Breast epithelium (tissue), 4 donors: Measurements from ENCODE around the gene KDM4B. TPM values are rescaled to one million over a fixed set of nuclear protein-coding genes. Genes with fewer than 3 reads are reported as not detected.

ENCODE experiments used
- DNase-seq, 2 donors: peaks; one replicate each; pipeline ENCODE4 v3.0.0-alpha.2; 2019; ENCODE audit warnings: low spot score in 2 of 2
- H3K27ac ChIP-seq, 2 donors: fragments of 200-600 bp; sonication (generic) in 1 of 2; one replicate each; pipeline ENCODE4 v1.5.1; 2016 to 2019; ENCODE audit warnings: mild to moderate bottlenecking in 1 of 2
- H3K27me3 ChIP-seq, 2 donors: fragments of 200-600 bp; sonication (generic) in 1 of 2; one replicate each; pipeline versions ENCODE4 v1.5.1 to v1.6.0; 2017 to 2019; ENCODE audit warnings: control low read depth in 1 of 2, mild to moderate bottlenecking in 1 of 2
- H3K36me3 ChIP-seq: fragments of 200-600 bp; one replicate; pipeline ENCODE4 v1.5.1; 2019
- H3K4me1 ChIP-seq, 2 donors: fragments of 200-600 bp; sonication (generic); one replicate each; pipeline ENCODE4 v1.5.1; 2016 to 2019; ENCODE audit warnings: control low read depth in 1 of 2
- H3K4me3 ChIP-seq, 3 donors: fragments of 200-600 bp; sonication (generic); 1 replicate in 2 of 3; 2 replicates in 1 of 3; pipeline ENCODE4 v1.5.1; 2016 to 2019; ENCODE audit warnings: mild to moderate bottlenecking in 3 of 3, moderate library complexity in 2 of 3
- H3K9me3 ChIP-seq, 2 donors: fragments of 200-600 bp; sonication (generic) in 1 of 2; one replicate each; pipeline ENCODE4 v1.5.1; 2016 to 2019; ENCODE audit warnings: control low read depth in 1 of 2
- CTCF ChIP-seq, 3 donors: fragments of 450-650 bp; IDR thresholded peaks; one replicate each; pipeline ENCODE4 v1.5.1; 2016 to 2017; ENCODE audit warnings: antibody characterized with exemption in 3 of 3, mild to moderate bottlenecking in 3 of 3, moderate library complexity in 3 of 3
- POLR2A ChIP-seq: fragments of 450-650 bp; IDR thresholded peaks from one replicate; pipeline ENCODE4 v1.6.1; 2016; ENCODE audit warnings: antibody characterized with exemption, mild to moderate bottlenecking, moderate library complexity
- POLR2AphosphoS5 ChIP-seq, 3 donors: sonication (generic); formaldehyde crosslinking; IDR thresholded peaks; one replicate each; pipeline ENCODE4 v1.6.1; 2017; ENCODE audit warnings: antibody characterized with exemption in 3 of 3
- intact Hi-C: fragments of 100-400 bp; cut with DNase I; formaldehyde crosslinking; loops from one replicate; pipeline ENCODE4 v1.15.1; 2023; ENCODE audit warnings: low total_unique reads
- total RNA-seq, 3 donors: library from RNA; depleted of rRNA; stranded (reverse); fragments of >200 nt; gene quantifications; one replicate each; pipeline ENCODE4 v1.1.0, GENCODE V29; 2016

The KDM4B gene
- total RNA-seq, 3 donors from 2014 or later = 25.0 to 55.3 (median 40.3) TPM

- no peaks in the 10 kb centered on the region for H3K9me3 ChIP-seq
- no peaks in the 10 kb centered on the region for H3K27me3 ChIP-seq
- intact Hi-C loops = no loop called here
- H3K4me3 ChIP-seq = no peak overlapping the region
- no peak overlapping the region for H3K27ac ChIP-seq
- DNase-seq = no peak
- no peaks in the 10 kb centered on the region for H3K4me1 ChIP-seq
- H3K36me3 ChIP-seq = peaks cover 6% of the 10 kb centered on the region
- TF ChIP-seq POLR2AphosphoS5 (IDR thresholded peaks at IDR 0.05) = no peak
- no peak for TF ChIP-seq CTCF (IDR thresholded peaks at IDR 0.05)
- no peak for TF ChIP-seq POLR2A
Measured at GRCh38 chr19:5149508-5149907, 180.6 kb downstream of the KDM4B start.

- no peak for DNase-seq
- peaks cover 6% of the 10 kb centered on the region for H3K36me3 ChIP-seq
- intact Hi-C loops = no loop called here
Measured at GRCh38 chr19:5149932-5150901, 181.3 kb downstream of the KDM4B start.

GRCh38 chr19:5150902-5151741 lies 182.2 kb downstream of the KDM4B start:
- H3K4me3 ChIP-seq = no peak overlapping the region
- H3K4me1 ChIP-seq = no peaks in the 10 kb centered on the region
- intact Hi-C loops = no loop called here
- H3K9me3 ChIP-seq = no peaks in the 10 kb centered on the region
- TF ChIP-seq POLR2A (no peak), CTCF (IDR thresholded peaks at IDR 0.05) (no peak), POLR2AphosphoS5 (IDR thresholded peaks at IDR 0.05) (no peak)
- no peak overlapping the region for H3K27ac ChIP-seq
- no peak for DNase-seq
- peaks cover 6% of the 10 kb centered on the region for H3K36me3 ChIP-seq
- no peaks in the 10 kb centered on the region for H3K27me3 ChIP-seq

More at GRCh38 chr19:5149932-5150901, 181.3 kb downstream of the KDM4B start:
- H3K4me3 ChIP-seq = no peak overlapping the region
- H3K9me3 ChIP-seq = no peaks in the 10 kb centered on the region
- no peaks in the 10 kb centered on the region for H3K27me3 ChIP-seq
- H3K27ac ChIP-seq = no peak overlapping the region
- no peaks in the 10 kb centered on the region for H3K4me1 ChIP-seq
- TF ChIP-seq POLR2AphosphoS5 (IDR thresholded peaks at IDR 0.05) (no peak), CTCF (IDR thresholded peaks at IDR 0.05) (no peak), POLR2A (no peak)

- Histone ChIP-seq H3K4me3 (no peak overlapping the region), H3K36me3 (peaks cover 6% of the 10 kb centered on the region), H3K27ac (no peak overlapping the region), H3K27me3 (no peaks in the 10 kb centered on the region), H3K9me3 (no peaks in the 10 kb centered on the region), H3K4me1 (no peaks in the 10 kb centered on the region)
- TF ChIP-seq POLR2AphosphoS5 (IDR thresholded peaks at IDR 0.05) = no peak
- no peak for TF ChIP-seq POLR2A
- TF ChIP-seq CTCF (IDR thresholded peaks at IDR 0.05) = no peak
- intact Hi-C loops = no loop called here
- DNase-seq = no peak
Measured at GRCh38 chr19:5152013-5152763, 183.3 kb downstream of the KDM4B start.
